Ovary (tissue), 3 donors: Measurements from ENCODE around the gene SNTA1.

Source experiments
- CTCF ChIP-seq, 3 donors: fragments of 450-650 bp in 2 of 3; fragments of 200-600 bp in 1 of 3; IDR thresholded peaks; one replicate each; pipeline versions ENCODE4 v1.5.1 to v1.8.0; 2016 to 2022; ENCODE audit warnings: antibody characterized with exemption in 3 of 3, mild to moderate bottlenecking in 1 of 3
- EP300 ChIP-seq: sonication (generic); formaldehyde crosslinking; IDR thresholded peaks from one replicate; pipeline ENCODE4 v1.6.1; 2017; ENCODE audit warnings: antibody characterized with exemption
- POLR2A ChIP-seq: fragments of 450-650 bp; IDR thresholded peaks from one replicate; pipeline ENCODE4 v1.6.1; 2017; ENCODE audit warnings: antibody characterized with exemption, mild to moderate bottlenecking, moderate library complexity
- donor health status: DM: no; HTN: no; CAD: no.

GRCh38 chr20:33394718-33395117, 48.8 kb downstream of the SNTA1 start:
- TF ChIP-seq CTCF (IDR thresholded peaks at IDR 0.05) (no peak), POLR2A (no peak), EP300 (no peak)
